NOMO-1 treated with dmso at 0.1 percent for 144 hours (cell line): ENCODE results near the gene ANKRD33B.

ENCODE experiments used
- DNase-seq: peaks from one replicate; lab custom pipeline; 2025; ENCODE audit not compliant: unreplicated experiment; lab: John Stamatoyannopoulos, UW

Gene ANKRD33B

DNA sequence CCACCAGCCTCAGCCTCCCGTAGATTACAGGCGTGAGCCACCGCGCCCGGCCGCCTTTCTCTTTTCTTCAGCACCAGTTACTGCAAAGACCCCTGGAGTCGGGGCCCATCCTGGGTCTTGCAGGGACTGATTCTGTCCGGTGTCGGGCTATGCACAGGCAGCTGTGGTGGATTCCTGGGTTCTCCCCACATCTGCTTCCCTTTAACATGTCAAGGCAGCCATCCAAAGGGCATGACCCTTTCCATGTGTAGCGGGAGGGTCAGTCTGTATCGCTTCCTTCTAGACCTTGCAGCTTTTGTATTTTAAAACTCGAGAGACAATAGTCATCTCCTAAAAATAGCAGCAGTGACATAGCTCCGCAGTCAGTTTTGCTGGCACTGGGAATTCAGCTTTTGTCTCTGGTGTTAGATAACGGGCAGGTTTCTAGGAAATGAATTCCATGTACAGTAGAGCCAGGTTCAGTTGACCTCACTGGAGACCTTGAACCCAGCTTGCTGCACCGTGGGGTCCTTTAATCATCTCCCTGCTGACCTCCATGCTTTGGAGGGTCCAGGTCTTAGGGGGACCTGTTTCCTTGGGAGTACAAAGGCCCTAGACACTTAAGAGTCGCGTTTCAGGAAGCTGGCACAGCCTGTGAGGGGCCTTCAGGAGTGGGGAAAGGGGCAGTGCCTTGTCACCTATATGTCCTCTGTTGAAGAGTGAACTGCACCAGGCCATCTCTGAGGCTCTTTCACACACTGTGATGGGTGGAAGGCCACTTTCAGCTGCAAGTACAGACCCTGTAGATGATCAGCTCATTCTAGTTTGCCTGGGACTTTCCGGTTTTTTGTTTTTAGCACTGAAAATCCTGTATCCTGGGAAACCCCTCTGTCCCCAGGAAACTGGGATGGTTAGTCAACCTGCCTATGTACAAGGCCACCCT is 13.8 kb downstream of the ANKRD33B start:
- DNase-seq, result peak; percentile 25

DNA sequence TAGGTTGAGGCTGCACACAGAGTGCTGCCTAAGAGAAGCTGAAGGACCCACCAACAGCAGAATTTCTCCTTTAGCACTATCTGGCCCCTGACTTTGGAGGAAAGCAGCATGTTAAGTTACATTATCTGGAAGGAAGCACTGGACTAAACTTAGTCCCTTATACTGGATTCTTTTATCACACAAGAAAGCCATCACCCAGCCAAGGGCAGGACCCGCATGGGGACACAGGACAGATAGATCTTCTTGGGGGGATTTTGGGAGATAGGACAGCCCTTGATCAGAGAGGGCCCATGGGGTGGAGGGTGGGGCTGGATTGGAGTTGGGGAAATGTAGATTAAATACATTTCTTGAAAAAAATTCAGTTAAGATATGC is 14.4 kb downstream of the ANKRD33B start:
- DNase-seq, result no peak

DNA sequence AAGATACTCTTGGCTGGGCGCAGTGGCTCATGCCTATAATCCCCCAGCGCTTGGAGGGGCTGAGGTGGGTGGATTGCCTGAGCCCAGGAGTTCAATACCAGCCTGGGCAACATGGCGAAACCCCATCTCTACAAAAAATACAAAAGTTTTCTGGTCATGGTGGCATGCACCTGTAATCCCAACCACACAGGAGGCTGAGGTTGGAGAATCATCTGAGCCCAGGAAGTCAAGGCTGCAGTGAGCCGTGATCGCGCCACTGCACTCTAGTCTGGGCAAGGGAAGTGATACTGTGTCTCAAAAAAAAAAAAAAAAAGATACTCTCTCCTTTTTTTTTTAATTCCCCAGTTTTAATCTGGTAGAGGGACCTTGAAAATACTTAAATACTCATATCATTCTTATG is 15.0 kb downstream of the ANKRD33B start:
- no peak for DNase-seq

DNA sequence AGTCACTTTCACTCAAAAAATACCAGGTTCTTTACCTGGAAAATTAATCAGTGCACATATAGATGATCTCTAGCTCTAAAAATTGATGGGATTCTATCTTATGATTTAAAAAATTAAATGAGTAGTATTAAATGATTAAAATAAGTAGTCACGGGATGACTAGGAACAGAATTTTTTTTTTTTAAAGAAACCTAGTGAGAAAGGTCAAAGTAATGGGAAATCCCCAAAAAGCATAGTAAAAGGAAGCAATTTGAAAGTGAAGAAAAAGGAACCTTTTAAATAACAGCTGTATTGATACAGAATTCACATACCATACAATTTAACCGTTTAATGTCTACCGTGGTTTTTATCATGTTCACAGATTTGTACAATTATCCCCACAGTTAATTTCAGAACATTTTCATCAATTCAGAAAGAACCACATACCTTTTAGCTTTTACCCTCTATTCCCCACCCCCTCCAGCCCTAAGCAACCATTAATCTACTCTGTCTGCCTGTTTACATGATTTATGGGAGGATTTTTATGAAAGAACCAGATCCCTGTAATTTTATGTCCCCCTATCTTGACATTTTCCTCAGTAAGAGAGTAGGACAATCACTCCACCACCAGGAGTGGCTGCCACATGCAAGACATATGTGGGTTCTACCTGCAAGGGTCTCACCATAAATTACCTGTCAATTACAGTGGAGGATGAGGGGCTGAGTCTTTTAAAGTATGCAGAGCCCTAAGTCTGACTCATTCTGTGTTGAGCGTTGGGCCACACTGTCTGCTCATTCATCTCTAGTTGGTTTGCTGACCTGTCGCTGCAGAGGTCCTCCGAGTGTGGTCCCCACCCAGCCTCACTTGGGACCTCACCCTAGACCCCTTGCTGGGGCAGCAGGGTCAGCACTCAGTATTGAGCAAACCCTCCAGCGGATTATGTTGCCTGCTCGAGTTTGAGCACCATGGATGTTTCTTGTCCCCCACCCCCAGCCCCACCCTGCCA is 16.0 kb downstream of the ANKRD33B start:
- DNase-seq, result no peak

DNA sequence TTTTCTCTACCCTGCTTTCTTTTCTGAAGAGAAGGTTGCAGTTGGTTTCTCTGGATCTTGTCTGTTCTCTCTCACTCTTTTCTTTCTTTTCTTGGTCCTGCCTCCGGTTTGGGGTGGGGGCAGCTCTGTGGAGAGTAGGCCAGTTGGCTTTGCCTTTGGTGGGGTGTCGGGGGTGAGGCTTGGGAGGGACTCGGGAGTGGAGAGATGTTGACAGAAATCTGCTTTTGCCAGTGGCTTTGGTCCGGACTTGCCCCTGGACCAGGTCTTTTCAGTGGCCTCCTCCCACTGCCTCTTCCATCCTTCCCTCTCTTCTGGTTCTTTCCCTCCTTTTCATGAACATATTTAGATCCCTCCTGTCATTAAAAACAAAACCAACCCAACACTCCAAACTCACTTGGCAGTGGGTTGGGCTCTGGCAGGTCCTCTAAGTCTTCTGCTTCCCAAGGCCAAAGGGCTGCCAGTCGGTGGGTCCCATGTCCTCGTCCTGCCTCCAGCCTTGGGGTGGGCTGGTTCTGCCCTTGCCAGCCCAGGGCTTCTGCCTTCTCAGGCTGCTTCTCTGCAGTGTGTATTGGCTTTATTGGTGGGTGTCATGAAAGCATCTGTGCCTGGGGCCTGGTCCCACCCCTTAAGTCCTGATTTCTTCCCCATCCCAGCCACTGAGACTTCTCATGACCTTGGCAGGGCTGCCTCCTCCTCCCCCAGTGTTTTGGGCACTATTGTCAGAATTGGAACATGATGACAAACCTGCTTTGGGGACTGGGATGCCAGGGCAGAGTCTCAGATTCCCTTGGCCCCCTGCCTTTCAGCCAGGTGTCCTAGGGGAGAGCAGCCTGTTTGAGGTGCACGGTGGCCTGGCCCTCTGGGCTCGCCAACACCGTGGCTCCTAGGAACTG is 16.9 kb downstream of the ANKRD33B start:
- DNase-seq, result no peak

DNA sequence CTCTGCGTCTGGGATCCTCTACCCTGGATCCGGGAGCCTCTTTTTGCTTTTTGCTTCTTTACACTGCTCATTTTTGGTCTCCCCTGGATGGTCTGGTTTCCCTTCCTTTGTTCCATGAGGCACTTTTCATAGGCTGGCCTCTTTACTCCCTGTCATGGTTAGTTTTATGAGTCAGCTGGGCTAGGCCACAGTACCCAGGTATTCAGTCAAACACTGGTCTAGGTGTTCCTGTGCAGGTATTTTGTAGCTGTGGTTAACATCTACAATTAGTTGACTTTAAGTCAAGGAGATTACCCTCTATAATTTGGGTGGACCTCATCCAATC is 17.5 kb downstream of the ANKRD33B start:
- no peak for DNase-seq

DNA sequence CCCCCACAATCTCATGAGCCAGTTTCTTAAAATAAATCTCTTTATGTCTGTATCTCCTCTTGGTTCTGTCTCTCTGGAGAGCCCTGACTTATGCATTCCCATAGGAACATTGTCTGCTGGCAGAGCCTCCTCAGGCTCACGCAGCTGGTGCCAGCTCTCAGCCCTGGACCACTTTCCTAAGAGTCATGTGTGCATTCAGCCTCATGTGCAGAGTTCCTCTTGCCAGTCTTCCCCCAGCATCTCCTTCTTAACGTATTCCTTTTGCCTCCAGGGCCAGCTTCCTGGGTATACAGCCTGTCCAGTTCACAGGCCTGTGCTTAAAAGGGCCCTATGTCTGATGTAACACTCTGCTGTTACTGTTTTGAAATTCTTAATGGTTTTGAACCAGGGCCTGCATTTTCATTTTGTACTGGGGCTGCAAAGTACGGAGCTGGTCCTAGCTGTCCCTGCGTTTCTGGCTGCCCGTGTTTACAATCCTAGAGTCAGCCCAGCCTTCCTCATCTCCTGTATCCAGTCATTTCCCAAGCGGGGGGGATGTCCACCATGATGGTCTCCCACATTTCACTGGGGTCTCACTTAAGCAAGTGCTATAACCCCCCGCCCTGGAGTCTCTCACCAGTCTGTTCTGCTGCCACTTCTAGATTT is 18.1 kb downstream of the ANKRD33B start:
- DNase-seq, result no peak

DNA sequence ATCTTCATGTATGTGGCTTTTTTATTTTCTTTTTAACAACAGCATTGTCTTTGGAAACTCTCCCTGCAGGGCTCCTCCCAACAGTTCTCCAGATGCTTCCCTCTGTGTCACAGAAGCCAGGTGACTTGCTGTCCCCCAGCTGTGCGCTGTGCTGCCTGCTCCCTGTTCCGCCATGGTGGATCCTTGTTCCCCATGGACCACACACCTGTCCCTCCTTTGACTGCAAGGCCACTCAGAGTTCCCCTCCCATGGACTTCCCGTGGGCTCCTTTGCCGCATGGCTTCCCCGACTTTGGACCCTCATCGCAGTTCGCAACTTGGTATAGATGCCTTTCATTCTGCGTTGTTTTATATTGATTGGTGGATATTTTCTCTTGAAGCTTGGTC is 18.6 kb downstream of the ANKRD33B start:
- no peak for DNase-seq

DNA sequence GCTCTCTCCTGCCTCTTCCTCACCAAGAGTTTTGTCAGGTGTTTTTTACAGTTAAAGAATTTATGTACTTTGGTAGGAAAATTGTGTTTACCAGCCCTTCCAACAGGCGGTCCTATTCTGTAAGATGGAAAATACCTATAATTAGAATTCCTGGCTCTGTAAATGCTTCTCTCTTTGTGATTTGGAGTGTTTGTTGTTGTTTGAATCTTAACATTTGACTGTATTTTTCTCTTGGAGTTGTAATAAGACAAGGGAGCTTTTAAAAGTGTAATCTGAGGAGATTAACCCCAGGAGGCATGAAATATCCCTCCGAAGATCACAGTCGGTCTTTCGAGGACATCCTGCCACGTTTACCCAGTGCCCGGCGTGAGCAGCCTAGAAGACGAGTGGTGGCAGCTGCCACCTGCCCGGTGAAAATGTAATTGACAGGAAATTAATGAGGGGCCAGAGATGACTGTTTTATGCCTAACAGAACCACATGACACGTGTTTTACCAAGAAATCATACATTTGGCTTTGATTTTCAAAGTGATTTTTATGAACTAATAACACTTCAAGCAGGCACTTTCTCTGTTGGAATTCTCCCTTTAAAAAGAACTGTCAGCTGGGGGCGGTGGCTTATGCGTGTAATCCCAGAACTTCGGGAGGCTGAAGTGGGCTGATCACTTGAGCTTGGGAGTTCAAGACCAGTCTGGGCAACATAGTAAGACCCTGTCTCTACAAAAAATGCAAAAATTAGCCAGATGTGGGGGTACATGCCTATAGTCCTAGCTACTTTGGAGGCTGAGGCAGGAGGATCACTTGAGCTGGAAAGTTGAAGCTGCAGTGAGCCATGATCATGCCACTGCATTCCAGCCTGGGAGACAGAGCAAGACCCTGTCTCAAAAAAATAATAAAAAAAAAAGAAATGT is 20.0 kb downstream of the ANKRD33B start:
- no peak for DNase-seq

DNA sequence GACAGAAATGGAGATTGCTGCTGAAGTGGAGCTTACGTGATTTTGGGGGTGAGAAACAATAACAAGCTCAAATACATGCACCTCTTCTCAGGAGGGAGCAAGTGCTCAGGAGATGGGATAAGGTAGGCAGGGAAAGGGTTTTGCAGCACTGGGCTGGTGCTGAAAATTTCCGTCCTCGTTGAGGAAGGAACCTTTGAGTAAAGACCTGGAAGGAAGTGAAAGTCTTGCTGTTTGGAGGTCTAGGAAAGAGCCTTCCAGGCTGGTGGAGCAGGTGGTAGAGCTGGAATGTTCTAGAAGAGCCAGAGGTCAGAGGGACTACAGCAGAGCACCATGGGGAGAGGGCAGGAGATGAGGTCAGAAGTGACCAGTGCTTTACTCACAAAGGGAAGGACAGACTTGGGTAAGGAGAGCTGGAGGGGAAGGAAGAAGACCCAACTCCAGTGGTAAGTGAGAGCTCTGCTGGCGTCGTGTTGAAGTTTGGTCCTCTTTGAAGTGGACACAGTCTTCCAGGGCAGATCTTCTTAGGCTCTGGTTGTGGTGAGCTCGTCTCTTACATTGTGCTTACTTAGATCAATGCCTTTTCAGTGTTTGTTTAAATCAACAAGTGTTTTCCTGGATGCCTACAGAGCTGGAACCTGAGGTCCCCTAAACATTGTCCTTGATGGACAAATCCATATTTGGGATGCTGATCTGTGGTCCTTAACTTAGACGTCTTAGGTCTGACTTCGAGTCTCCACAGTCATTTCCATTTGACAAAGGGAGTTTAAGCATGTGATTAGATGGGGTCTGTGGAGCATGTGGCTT is 21.0 kb downstream of the ANKRD33B start:
- no peak for DNase-seq

DNA sequence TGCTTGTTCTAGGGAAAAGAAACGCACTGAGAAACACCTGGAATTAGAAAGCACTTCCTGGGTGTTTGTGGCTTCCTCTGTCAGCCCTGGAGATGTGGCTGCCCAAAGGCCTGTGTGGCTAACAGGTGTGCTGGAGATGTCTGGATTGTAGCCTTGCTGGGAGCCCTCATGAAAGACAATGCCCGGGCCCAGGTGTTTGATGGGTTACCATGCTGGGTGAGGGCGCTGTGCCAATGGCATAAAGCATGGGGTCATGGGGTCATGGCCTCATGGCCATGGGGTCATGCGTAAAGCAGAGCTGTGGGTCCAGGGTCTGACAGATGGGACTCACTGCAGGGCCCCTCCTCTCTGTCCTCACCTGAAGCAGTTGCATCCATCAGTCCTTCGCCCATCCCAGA is 21.6 kb downstream of the ANKRD33B start:
- no peak for DNase-seq

DNA sequence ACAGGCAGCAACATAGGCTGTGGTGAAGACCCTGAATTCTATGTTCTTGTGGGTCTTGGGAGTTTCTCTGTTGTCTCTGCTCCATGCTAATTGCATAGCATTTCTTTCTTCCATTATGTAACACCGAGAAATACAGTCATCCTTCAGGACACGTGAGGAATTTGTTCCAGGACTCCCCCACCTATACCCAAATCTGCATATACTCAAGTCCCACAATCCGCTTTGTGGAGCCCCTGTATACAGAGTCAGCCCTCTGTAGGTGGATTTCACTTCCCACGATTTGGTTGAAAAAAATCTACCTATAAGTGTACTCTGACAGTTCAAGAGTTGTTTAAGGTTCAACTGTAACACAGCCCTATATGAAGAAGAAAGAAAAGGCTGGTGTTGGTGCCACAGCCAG is 22.1 kb downstream of the ANKRD33B start:
- no peak for DNase-seq

DNA sequence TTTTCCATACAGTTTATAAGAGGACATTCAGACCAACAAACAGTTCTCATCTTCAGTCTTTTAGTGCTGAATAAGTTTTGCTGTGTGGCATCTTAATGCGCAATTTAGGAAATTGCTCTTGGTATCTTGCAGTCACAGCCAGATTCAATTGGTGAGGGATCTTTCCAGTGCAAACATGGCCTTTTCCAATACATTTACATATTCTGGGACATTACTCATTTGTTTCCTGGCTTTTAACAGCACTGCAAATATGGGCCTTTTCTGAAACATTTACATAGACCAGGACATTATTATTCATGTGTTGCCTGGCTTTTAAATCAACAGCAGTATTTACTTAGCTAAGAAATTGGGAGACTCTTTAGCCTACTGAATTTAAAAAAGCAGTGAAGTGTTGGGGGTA is 22.7 kb downstream of the ANKRD33B start:
- no peak for DNase-seq

DNA sequence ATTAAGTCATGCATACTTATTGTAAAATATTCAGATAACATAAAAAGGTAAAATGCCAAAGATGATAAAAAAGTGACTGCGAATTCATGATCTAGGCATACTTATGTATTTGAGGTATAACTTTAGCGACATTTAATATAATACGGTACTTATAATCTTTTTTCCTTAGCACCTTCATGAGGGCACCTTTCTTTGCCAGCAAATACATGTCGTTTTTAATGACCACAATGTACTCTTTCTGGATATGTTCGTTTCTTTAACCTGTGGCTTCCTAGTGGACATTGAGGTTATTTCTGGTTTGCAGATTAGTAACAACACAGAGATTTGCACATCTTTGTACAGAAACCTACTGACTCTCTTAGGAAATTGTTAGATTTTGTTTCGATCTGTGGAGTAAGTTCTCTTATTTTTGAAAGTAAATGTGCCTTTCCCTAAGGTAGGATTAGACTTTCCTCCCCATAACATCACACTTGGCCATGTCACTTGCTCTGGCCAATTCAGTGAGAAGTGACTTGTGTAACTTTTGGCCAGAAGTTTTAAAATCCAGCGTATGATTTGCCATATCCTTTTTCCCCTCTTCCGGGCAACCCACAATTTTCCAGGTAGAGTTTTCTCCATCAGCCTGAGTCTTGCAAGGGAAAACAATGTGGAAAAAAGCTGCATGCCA is 24.4 kb downstream of the ANKRD33B start:
- DNase-seq, result no peak

DNA sequence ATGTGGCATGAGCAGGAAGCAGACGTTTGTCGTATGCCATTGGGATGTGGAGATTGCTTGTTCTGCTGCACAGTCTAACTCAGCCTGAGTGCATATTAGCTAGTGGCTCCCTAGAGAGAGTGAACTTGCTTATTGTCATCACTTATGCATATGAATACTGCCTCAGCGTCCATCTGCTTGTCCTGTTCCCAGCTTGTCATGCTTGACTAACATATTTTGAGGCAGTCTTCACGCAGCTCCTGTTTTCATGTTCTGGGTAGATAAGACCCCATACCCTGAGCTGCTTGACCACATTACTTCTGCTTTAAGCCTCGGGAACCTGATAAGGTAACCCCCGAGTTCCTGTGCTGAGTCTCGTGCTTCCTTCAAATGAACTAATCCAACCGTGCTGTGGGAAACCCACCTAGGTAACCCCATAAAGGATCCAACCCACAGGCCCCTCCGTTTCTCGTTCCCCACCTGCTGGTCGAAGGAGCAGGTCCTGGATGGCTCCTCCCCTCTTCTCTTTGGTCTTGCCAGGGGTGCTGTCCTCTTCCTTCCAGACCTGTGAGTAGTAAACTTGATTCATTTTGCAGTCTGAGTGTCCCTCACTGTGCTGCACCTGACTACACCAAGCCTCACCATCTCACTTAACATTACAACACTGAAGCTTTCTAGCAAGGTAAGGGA is 25.0 kb downstream of the ANKRD33B start:
- DNase-seq, result no peak

DNA sequence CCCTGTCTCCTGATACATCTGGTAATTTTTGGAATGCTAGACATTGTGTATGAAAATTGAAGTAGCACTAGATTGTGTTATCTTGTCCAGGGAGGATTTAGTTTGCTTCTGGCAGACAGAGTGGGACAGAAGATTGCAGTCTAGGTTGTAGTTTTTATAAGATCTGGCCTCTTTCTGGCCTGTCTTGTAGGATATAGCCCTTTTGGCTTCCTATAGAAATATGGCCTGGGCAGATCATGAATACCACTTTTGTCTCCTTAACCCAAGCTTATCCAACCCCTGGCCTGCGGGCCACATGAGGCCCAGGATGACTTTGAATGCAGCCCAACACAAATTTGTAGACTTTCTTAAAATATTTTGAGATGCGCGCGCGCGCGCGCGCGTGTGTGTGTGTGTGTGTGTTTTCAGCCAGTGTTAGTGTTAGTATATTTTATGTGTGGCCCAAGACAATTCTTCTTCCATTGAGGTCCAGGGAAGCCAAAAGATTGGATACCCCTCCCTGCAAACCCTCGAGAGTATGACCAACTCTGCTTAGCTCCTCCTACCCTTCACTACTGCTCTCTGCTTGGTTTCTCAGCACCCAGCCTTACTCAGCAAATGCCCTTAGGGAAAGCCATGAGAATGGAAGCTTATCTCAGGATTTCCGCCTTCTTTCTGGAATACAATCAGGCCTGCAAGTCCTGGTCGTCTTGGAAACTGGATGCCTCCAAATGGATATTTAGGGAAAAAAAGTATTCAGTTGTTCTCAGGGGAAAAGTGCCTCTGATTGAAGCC is 26.5 kb downstream of the ANKRD33B start:
- DNase-seq, result no peak

DNA sequence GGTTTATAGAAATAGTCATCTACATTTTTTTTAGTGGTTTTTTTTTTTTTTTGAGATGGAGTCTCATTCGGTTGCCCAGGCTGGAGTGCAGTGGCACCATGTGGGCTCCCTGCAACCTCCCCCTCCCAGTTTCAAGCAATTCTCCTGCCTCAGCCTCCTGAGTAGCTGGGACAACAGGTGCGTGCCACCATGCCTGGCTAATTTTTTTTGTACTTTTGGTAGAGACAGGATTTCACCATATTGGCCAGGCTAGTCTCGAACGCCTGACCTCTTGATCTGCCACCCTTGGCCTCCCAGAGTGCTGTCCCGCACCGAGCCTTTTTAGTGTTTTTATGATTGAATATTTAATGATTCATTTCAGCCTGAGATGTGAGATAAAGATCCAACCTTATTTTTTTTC is 27.3 kb downstream of the ANKRD33B start:
- no peak for DNase-seq
